ENCODE results near the gene CDHR3.

DNA sequence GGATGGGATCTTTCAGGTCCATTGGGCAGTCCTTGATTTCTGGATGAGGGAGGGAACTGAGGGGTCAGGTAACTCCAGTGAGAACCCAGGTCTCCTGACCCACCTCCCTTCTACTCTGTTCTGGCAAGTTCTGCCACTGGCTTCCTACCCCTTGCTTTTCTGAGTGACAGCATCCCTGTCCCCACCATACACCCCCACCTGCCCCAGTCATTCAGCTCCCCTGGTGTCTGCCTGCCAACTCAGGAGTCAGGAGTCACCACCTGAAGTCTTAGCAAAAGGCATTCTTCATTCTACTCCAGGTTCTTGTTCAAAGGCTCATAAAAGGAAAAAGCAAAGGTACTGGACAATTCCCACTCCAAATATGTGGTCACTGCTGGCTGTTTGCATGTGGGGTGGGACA is 26.6 kb downstream of the CDHR3 start:
- TF ChIP-seq, protein P1, sequence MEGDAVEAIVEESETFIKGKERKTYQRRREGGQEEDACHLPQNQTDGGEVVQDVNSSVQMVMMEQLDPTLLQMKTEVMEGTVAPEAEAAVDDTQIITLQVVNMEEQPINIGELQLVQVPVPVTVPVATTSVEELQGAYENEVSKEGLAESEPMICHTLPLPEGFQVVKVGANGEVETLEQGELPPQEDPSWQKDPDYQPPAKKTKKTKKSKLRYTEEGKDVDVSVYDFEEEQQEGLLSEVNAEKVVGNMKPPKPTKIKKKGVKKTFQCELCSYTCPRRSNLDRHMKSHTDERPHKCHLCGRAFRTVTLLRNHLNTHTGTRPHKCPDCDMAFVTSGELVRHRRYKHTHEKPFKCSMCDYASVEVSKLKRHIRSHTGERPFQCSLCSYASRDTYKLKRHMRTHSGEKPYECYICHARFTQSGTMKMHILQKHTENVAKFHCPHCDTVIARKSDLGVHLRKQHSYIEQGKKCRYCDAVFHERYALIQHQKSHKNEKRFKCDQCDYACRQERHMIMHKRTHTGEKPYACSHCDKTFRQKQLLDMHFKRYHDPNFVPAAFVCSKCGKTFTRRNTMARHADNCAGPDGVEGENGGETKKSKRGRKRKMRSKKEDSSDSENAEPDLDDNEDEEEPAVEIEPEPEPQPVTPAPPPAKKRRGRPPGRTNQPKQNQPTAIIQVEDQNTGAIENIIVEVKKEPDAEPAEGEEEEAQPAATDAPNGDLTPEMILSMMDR (IDR thresholded peaks at IDR 0.05; ENCODE audit: insufficient read depth, low read depth, low read length): no peak
- TF ChIP-seq EZH2 (IDR thresholded peaks at IDR 0.05; ENCODE audit: insufficient read depth, low read length): no peak
